Smooth muscle cell (in vitro differentiated cells): Measurements from ENCODE around the gene RAPH1. TPM values are rescaled to one million over a fixed set of nuclear protein-coding genes. Genes with fewer than 3 reads are reported as not detected.

ENCODE experiments used
- DNase-seq: peaks from one replicate; lab custom pipeline; 2025; ENCODE audit not compliant: unreplicated experiment; lab: John Stamatoyannopoulos, UW
- H2AFZ ChIP-seq: fragments of 200-600 bp; sonication (generic); 2 replicates; pipeline ENCODE4 v1.6.0; 2016; ENCODE audit warnings: antibody characterized with exemption, low read depth, mild to moderate bottlenecking
- H3F3A ChIP-seq: fragments of 200-600 bp; sonication (generic); 2 replicates; pipeline ENCODE4 v1.6.0; 2017; ENCODE audit warnings: antibody characterized with exemption, low read depth
- H3K27ac ChIP-seq: fragments of 200-600 bp; sonication (generic); 2 replicates; pipeline ENCODE4 v1.5.1; 2016; ENCODE audit warnings: low read depth, mild to moderate bottlenecking
- H3K27me3 ChIP-seq: fragments of 200-600 bp; sonication (generic); 2 replicates; pipeline ENCODE4 v1.6.1; 2016; ENCODE audit warnings: low read depth, mild to moderate bottlenecking
- H3K36me3 ChIP-seq: fragments of 200-600 bp; sonication (generic); 2 replicates; pipeline ENCODE4 v1.5.1; 2016; ENCODE audit warnings: low read depth
- H3K4me1 ChIP-seq: fragments of 200-600 bp; sonication (generic); 2 replicates; pipeline ENCODE4 v1.5.1; 2016; ENCODE audit warnings: low read depth
- H3K4me2 ChIP-seq: fragments of 200-600 bp; sonication (generic); 2 replicates; pipeline ENCODE4 v1.6.0; 2016; ENCODE audit warnings: mild to moderate bottlenecking
- H3K4me3 ChIP-seq: fragments of 200-600 bp; sonication (generic); 2 replicates; pipeline ENCODE4 v1.5.1; 2016; ENCODE audit warnings: mild to moderate bottlenecking
- H3K79me2 ChIP-seq: fragments of 200-600 bp; sonication (generic); 2 replicates; pipeline ENCODE4 v1.6.0; 2016; ENCODE audit warnings: low read depth, mild to moderate bottlenecking
- H3K9ac ChIP-seq: fragments of 200-600 bp; sonication (generic); 2 replicates; pipeline ENCODE4 v1.6.0; 2016; ENCODE audit warnings: low read depth
- H3K9me3 ChIP-seq: fragments of 200-600 bp; sonication (generic); replicated peaks from 2 replicates; pipeline ENCODE4 v1.5.1; 2016; ENCODE audit warnings: low read depth
- H4K20me1 ChIP-seq: fragments of 200-600 bp; sonication (generic); 2 replicates; pipeline ENCODE4 v1.6.0; 2016; ENCODE audit warnings: low read depth
- WGBS: methylation state at CpG from one replicate; pipeline ENCODE4 v1.1.7; 2016; ENCODE audit warnings: low lambda C conversion rate; 5-methylcytosine and 5-hydroxymethylcytosine counted together
- polyA plus RNA-seq: library from polyadenylated mRNA; unstranded; fragments of >200 nt; fragmentation: Nextera tagmentation; extraction: Ambion mirVana; gene quantifications from 2 replicates; pipeline ENCODE4 v1.2.1, GENCODE V29; 2016
- total RNA-seq: library from RNA; depleted of rRNA; stranded (reverse); fragments of >200 nt; gene quantifications from 2 replicates; pipeline ENCODE4 v1.2.3, GENCODE V29; 2014
- TF ChIP-seq, protein P1 (sequence below): fragments of 200-600 bp; sonication (generic); IDR thresholded peaks from 2 replicates; pipeline ENCODE4 v1.5.1; 2017; ENCODE audit warnings: borderline replicate concordance, mild to moderate bottlenecking, antibody characterized with exemption; ENCODE audit not compliant: insufficient read depth, poor library complexity, severe bottlenecking

The RAPH1 gene, protein sequence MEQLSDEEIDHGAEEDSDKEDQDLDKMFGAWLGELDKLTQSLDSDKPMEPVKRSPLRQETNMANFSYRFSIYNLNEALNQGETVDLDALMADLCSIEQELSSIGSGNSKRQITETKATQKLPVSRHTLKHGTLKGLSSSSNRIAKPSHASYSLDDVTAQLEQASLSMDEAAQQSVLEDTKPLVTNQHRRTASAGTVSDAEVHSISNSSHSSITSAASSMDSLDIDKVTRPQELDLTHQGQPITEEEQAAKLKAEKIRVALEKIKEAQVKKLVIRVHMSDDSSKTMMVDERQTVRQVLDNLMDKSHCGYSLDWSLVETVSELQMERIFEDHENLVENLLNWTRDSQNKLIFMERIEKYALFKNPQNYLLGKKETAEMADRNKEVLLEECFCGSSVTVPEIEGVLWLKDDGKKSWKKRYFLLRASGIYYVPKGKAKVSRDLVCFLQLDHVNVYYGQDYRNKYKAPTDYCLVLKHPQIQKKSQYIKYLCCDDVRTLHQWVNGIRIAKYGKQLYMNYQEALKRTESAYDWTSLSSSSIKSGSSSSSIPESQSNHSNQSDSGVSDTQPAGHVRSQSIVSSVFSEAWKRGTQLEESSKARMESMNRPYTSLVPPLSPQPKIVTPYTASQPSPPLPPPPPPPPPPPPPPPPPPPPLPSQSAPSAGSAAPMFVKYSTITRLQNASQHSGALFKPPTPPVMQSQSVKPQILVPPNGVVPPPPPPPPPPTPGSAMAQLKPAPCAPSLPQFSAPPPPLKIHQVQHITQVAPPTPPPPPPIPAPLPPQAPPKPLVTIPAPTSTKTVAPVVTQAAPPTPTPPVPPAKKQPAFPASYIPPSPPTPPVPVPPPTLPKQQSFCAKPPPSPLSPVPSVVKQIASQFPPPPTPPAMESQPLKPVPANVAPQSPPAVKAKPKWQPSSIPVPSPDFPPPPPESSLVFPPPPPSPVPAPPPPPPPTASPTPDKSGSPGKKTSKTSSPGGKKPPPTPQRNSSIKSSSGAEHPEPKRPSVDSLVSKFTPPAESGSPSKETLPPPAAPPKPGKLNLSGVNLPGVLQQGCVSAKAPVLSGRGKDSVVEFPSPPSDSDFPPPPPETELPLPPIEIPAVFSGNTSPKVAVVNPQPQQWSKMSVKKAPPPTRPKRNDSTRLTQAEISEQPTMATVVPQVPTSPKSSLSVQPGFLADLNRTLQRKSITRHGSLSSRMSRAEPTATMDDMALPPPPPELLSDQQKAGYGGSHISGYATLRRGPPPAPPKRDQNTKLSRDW
- total RNA-seq (15.1 and 22.3 TPM in 2 replicates), polyA plus RNA-seq (6.8 and 8.5 TPM in 2 replicates)

DNA sequence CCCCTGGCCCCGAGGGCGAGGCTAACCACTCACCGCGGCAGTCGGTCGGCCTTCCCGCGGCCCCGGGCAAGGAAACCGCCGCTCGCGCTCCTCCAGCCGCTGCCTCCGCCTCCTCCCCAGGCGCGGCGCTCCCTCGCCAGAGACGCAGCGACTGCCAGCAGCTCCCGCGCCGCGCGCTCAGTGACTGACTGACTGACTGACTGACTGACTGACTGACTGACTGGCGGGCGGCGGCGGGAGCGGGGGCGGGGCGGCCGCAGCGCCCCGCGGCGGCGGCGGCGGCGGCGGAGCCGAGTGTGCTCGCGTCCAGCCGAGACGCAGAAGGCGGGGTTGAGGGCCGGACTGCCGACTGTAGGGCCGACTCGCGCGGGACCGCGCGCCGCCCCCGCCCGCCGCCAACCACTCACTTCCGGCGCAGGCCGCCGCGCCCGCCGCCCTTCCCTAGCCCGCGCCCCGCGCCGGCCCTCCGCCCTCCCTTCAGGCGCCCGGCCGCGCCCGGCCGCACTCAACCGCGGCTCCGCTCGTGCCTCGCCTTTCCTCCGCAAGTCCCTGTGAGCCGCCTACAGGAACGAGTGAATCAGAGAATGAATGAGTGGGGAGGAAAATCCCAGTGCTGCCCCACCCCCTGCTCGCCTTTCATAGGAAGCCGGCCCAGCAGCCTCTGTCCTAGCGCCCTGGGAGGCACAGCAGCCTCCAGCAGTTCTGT lies at the start of gene RAPH1:
TSS of gene RAPH1 (minus strand) at position 224 of the 706 bp plus-strand sequence. CDS start 39,948 bp downstream, outside the sequence.
- Histone ChIP-seq H3K9ac (peak within 1 kb of the TSS; percentile 93), H3K9me3 (no peaks in the 10 kb centered on the region), H3F3A (no peaks in the 10 kb centered on the region), H4K20me1 (peaks cover 39% of the 10 kb centered on the region), H3K4me1 (peaks cover 20% of the 10 kb centered on the region), H2AFZ (peak within 1 kb of the TSS; percentile 85), H3K36me3 (no peaks in the 10 kb centered on the region), H3K4me3 (peak within 1 kb of the TSS; percentile 99), H3K27ac (peak within 1 kb of the TSS; percentile 85), H3K79me2 (peaks cover 36% of the 10 kb centered on the region), H3K4me2 (peak within 1 kb of the TSS; percentile 84), H3K27me3 (no peaks in the 10 kb centered on the region)
- peak; percentile 47 for DNase-seq
- TF ChIP-seq, protein P1, sequence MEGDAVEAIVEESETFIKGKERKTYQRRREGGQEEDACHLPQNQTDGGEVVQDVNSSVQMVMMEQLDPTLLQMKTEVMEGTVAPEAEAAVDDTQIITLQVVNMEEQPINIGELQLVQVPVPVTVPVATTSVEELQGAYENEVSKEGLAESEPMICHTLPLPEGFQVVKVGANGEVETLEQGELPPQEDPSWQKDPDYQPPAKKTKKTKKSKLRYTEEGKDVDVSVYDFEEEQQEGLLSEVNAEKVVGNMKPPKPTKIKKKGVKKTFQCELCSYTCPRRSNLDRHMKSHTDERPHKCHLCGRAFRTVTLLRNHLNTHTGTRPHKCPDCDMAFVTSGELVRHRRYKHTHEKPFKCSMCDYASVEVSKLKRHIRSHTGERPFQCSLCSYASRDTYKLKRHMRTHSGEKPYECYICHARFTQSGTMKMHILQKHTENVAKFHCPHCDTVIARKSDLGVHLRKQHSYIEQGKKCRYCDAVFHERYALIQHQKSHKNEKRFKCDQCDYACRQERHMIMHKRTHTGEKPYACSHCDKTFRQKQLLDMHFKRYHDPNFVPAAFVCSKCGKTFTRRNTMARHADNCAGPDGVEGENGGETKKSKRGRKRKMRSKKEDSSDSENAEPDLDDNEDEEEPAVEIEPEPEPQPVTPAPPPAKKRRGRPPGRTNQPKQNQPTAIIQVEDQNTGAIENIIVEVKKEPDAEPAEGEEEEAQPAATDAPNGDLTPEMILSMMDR: no peak
- 0% methylated on average over 54 of the region's 92 CpGs for WGBS

GRCh38 chr2:203584784-203585183 lies 49.7 kb upstream of the RAPH1 start:
- Histone ChIP-seq H3K9me3 (no peaks in the 10 kb centered on the region), H3K4me1 (peaks cover 19% of the 10 kb centered on the region), H2AFZ (no peak overlapping the region), H4K20me1 (no peaks in the 10 kb centered on the region), H3K27ac (no peak overlapping the region), H3K4me2 (peak overlapping the region; percentile 62), H3K79me2 (no peaks in the 10 kb centered on the region), H3K27me3 (no peaks in the 10 kb centered on the region), H3K36me3 (no peaks in the 10 kb centered on the region), H3K4me3 (no peak overlapping the region), H3K9ac (peak overlapping the region; percentile 55), H3F3A (peaks cover 4% of the 10 kb centered on the region)
- WGBS: 96% methylated on average over 1 of the region's 1 CpG
- no peak for DNase-seq
- TF ChIP-seq, protein P1: no peak

DNA sequence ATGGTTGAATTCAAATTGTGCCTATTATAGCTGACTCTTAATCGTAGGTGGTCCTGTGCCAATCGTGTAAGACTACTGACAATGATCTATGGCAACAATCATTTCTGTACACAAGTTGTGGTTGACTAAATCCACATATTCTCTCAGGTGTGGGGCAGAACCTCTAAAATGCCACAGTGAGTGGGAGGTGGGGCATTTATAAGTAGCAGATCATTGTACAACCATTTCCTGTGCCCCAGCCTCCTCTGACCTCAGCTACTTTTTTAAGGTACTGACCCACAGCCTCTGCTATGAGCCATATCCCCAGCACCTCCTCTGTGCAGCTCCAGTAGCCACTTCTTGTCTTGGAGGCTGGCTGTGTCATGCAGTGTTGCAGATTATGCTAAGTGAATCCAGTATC lies 48.6 kb upstream of the RAPH1 start:
- Histone ChIP-seq H3K27me3 (no peaks in the 10 kb centered on the region), H3K4me1 (peaks cover 24% of the 10 kb centered on the region), H4K20me1 (no peaks in the 10 kb centered on the region), H3K4me3 (no peak overlapping the region), H3K9me3 (no peaks in the 10 kb centered on the region), H3F3A (peaks cover 4% of the 10 kb centered on the region), H3K36me3 (no peaks in the 10 kb centered on the region), H3K4me2 (peak overlapping the region; percentile 62), H3K79me2 (no peaks in the 10 kb centered on the region), H3K27ac (peak overlapping the region; percentile 64), H2AFZ (no peak overlapping the region), H3K9ac (peak overlapping the region; percentile 55)
- TF ChIP-seq, protein P1: no peak
- 57% methylated on average over 2 of the region's 2 CpGs for WGBS
- DNase-seq: no peak
